ENCODE measurements around the gene GRK7. TPM values are rescaled to one million over a fixed set of nuclear protein-coding genes. Genes with fewer than 3 reads are reported as not detected.

Gene GRK7
- total and polyA plus RNA-seq, 2 donors (not counting 3 experiments of a cell fraction or from before 2014, with no cell fraction given) = not detected

GRCh38 chr3:141812586-141812985, 49.4 kb downstream of the GRK7 start:
- BruUV-seq (replicated peaks) = no TSS peak
- no peaks in the 10 kb centered on the region for H3K36me3 ChIP-seq (ENCODE audit: control insufficient read depth in 2 of 2, extremely low read depth in 1 of 2, insufficient read depth in 2 of 2, low read length in 2 of 2)
- H3K4me3 ChIP-seq (replicated peaks in 1 of 3; ENCODE audit: insufficient read depth in 1 of 3, low read depth in 1 of 3, low read length in 3 of 3) = no peak overlapping the region
- H2AFZ ChIP-seq (ENCODE audit: low read depth, low read length) = no peak overlapping the region
- no peaks in the 10 kb centered on the region for H3K79me2 ChIP-seq (ENCODE audit: control insufficient read depth, insufficient read depth, low read length)
- no peaks in the 10 kb centered on the region for H3K9me1 ChIP-seq (replicated peaks; ENCODE audit: control insufficient read depth, extremely low read depth, insufficient read depth, low read length)
- no peak overlapping the region for H3K27ac ChIP-seq (ENCODE audit: insufficient read depth, low read depth, low read length)
- no peak for DNase-seq (ENCODE audit: low read depth, low spot score)
- dilution Hi-C loops (cut with MboI; ENCODE audit: extremely low pct_ligation_motif_present, low sequenced_read_pairs) (no loop called here), intact Hi-C loops (cut with micrococcal nuclease) (no loop called here)
- CTCF ChIA-PET = no interaction called here
- H3K27me3 ChIP-seq (ENCODE audit: control insufficient read depth in 2 of 2, insufficient read depth in 2 of 2, low read length in 2 of 2) = peaks cover 16 to 22% of the 10 kb centered on the region in 2 experiments
- POLR2A ChIA-PET = no interaction called here
- H4K20me1 ChIP-seq (replicated peaks; ENCODE audit: control insufficient read depth, extremely low read depth, insufficient read depth, low read length) = no peaks in the 10 kb centered on the region
- FAIRE-seq = no peak
- H3K4me2 ChIP-seq (ENCODE audit: insufficient read depth, low read length) = no peak overlapping the region
- no peaks in the 10 kb centered on the region for H3K4me1 ChIP-seq (ENCODE audit: control insufficient read depth, extremely low read depth, insufficient read depth, low read length)
- no peak overlapping the region for H3K9ac ChIP-seq (replicated peaks; ENCODE audit: extremely low read depth, insufficient read depth, low read length)
- H3K9me3 ChIP-seq (replicated peaks; ENCODE audit: control insufficient read depth, insufficient read depth, low read length) = no peaks in the 10 kb centered on the region
- TF ChIP-seq CTCF (IDR thresholded peaks at IDR 0.05; ENCODE audit: extremely low read depth in 1 of 2, insufficient read depth in 1 of 2, low read depth in 1 of 2, low read length in 2 of 2) = no peak

Small RNA genes lying within 50 kb of the gene (small RNA-seq; reads per million reads assigned to genes)
- gene AC112771.1 (ENCODE audit: insufficient read depth, insufficient read length, low read depth, low replicate concordance) = not detected

Other genes with a start within 250 kb of the GRK7 start
- 121 and 136 TPM in 2 replicates for gene RNF7, start 25.1 kb upstream of the GRK7 start, total RNA-seq
- gene RNF7, start 25.1 kb upstream of the GRK7 start, polyA plus RNA-seq = 89.5 and 120 TPM in 2 replicates
- 198 and 227 TPM in 2 replicates for gene ATP1B3, start 113.2 kb downstream of the GRK7 start, total RNA-seq
- 243 and 279 TPM in 2 replicates for gene ATP1B3, start 113.2 kb downstream of the GRK7 start, polyA plus RNA-seq

All from endothelial cell of umbilical vein (primary cell).